OCI-LY1 (cell line): ENCODE results near the gene HTRA3.

Experiments used
- H2AFZ ChIP-seq: fragments of 200-600 bp; sonication (generic), shearing (Covaris generic); 2 replicates; pipeline ENCODE4 v1.6.0; 2014; ENCODE audit warnings: antibody characterized with exemption, mild to moderate bottlenecking, low read length
- H3F3A ChIP-seq: fragments of 200-600 bp; sonication (generic), shearing (Covaris generic); 2 replicates; pipeline ENCODE4 v1.6.0; 2014; ENCODE audit warnings: mild to moderate bottlenecking, antibody characterized with exemption, low read length, moderate library complexity; ENCODE audit not compliant: insufficient read depth
- H3K27ac ChIP-seq: fragments of 200-600 bp; sonication (generic); 2 replicates; pipeline ENCODE4 v1.5.1; 2014; ENCODE audit warnings: low read length, mixed run types, mild to moderate bottlenecking, low read depth; ENCODE audit not compliant: poor library complexity, severe bottlenecking
- H3K27me3 ChIP-seq: fragments of 200-600 bp; sonication (generic); 2 replicates; pipeline ENCODE4 v1.6.0; 2014; ENCODE audit warnings: antibody characterized with exemption, mild to moderate bottlenecking, low read length, moderate library complexity; ENCODE audit not compliant: insufficient read depth
- H3K36me3 ChIP-seq: fragments of 200-600 bp; sonication (generic); 2 replicates; pipeline ENCODE4 v1.6.1; 2014; ENCODE audit warnings: mild to moderate bottlenecking, antibody characterized with exemption, low read length, moderate library complexity, mixed read lengths; ENCODE audit not compliant: insufficient read depth
- H3K4me1 ChIP-seq: fragments of 200-600 bp; sonication (generic); 2 replicates; pipeline ENCODE4 v1.5.1; 2014; ENCODE audit warnings: mild to moderate bottlenecking, low read length, moderate library complexity; ENCODE audit not compliant: insufficient read depth, severe bottlenecking
- H3K4me2 ChIP-seq: fragments of 200-600 bp; sonication (generic), shearing (Covaris generic); 2 replicates; pipeline ENCODE4 v1.6.1; 2014; ENCODE audit warnings: low read length
- H3K4me3 ChIP-seq: fragments of 200-600 bp; sonication (generic); 2 replicates; pipeline ENCODE4 v1.5.1; 2014; ENCODE audit warnings: low read length, low read depth, mild to moderate bottlenecking, mixed read lengths; ENCODE audit not compliant: poor library complexity, severe bottlenecking
- H3K79me2 ChIP-seq: fragments of 200-600 bp; shearing (Covaris generic); 2 replicates; pipeline ENCODE4 v1.6.1; 2016; ENCODE audit warnings: mixed run types, low read length, mixed read lengths; ENCODE audit not compliant: insufficient read depth
- H3K9ac ChIP-seq: fragments of 200-600 bp; sonication (generic), shearing (Covaris generic); 2 replicates; pipeline ENCODE4 v1.6.1; 2014; ENCODE audit warnings: mild to moderate bottlenecking, low read length, mixed read lengths
- H3K9me2 ChIP-seq: fragments of 200-600 bp; sonication (generic), shearing (Covaris generic); 2 replicates; pipeline ENCODE4 v1.6.1; 2014; ENCODE audit warnings: low read depth, mild to moderate bottlenecking, low read length, mixed read lengths
- H3K9me3 ChIP-seq: fragments of 200-600 bp; shearing (Covaris generic); 2 replicates; pipeline ENCODE4 v1.6.1; 2014; ENCODE audit warnings: low read length, mixed read lengths
- H4K20me1 ChIP-seq: fragments of 200-600 bp; sonication (generic), shearing (Covaris generic); 2 replicates; pipeline ENCODE4 v1.6.0; 2016; ENCODE audit warnings: mild to moderate bottlenecking, low read length; ENCODE audit not compliant: insufficient read depth
- CTCF ChIP-seq: fragments of 200-600 bp; sonication (generic), shearing (Covaris generic); IDR thresholded peaks from 2 replicates; pipeline ENCODE4 v1.5.1; 2017; ENCODE audit warnings: mild to moderate bottlenecking, antibody characterized with exemption, low read length, moderate library complexity, mixed read lengths
- EZH2 ChIP-seq: fragments of 200-600 bp; sonication (generic), shearing (Covaris generic); IDR thresholded peaks from 2 replicates; pipeline ENCODE4 v1.8.0; 2017; ENCODE audit warnings: borderline replicate concordance, mixed run types, mild to moderate bottlenecking, antibody characterized with exemption, low read length, moderate library complexity, mixed read lengths

The HTRA3 gene

GRCh38 chr4:8224975-8225625, 44.5 kb upstream of the HTRA3 start:
- H3K9me2 ChIP-seq, result no peaks in the 10 kb centered on the region
- H3K9ac ChIP-seq, result no peak overlapping the region
- no peaks in the 10 kb centered on the region for H3F3A ChIP-seq
- H3K27ac ChIP-seq, result no peak overlapping the region
- no peak overlapping the region for H3K4me2 ChIP-seq
- H4K20me1 ChIP-seq, result no peaks in the 10 kb centered on the region
- 0 out of 2 replicates have a peak, but pooled peaks cover under 1% of the 10 kb centered on the region for H3K36me3 ChIP-seq
- no peak overlapping the region for H3K4me3 ChIP-seq
- no peaks in the 10 kb centered on the region for H3K27me3 ChIP-seq
- peaks cover 7% of the 10 kb centered on the region for H3K79me2 ChIP-seq
- H3K4me1 ChIP-seq, result peaks cover 18% of the 10 kb centered on the region
- no peak for TF ChIP-seq EZH2
- TF ChIP-seq CTCF, result no peak
- no peaks in the 10 kb centered on the region for H3K9me3 ChIP-seq
- H2AFZ ChIP-seq, result no peak overlapping the region

DNA sequence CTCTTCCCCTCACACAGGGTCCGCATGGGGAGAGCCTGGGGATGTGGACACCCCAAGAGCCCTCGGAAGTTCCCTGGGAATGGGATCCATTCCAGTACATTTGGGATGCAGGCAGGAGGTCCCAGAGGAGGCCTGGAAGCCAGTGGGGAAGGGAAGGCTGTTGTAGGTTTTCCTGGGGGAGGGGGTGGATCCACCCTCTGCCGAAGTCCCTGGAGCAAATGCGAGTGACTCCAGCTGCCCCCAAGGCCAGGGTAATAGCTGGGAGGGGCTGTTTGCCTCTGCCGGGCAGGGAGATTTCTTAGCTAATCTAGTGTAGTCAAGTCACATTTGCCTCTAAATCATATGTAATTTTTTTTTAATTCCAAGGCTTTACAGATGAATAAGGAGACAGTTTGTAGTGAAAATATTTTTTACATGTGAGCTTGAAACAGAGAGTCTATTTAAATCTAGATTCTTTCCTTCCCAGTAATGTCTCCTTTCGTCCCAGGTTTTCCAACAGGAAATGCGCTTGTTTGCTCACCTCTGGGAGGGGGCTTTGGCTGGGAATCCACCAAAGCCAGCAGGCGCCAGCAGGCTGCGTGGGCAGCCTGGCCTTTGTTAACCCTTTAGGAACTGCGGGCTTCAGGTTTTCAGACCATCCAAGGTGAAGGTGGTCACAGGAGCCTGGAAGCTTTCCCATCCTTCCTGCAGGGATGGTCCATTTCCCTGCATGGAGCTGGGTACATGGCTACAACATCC, 43.7 kb upstream of the HTRA3 start:
- no peak overlapping the region for H3K4me2 ChIP-seq

DNA sequence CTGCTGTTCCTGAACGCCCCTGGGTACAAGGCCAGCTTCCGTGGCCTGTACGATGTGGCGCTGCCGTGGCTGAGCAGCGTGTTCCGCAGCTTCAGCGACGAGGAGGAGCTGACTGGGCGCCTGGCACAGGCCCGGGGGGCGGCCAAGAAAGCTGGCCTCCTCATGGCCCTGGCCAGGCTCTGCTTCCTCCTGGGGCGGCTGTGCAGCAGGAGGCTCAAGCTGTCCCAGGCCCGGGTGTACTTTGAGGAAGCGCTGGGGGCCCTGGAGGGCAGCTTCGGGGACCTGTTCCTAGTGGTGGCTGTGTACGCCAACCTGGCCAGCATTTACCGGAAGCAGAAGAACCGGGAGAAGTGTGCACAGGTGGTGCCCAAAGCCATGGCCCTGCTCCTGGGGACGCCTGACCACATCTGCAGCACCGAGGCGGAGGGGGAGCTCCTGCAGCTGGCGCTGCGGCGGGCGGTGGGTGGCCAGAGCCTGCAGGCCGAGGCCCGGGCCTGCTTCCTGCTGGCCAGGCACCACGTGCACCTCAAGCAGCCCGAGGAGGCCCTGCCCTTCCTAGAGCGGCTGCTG, 42.3 kb upstream of the HTRA3 start:
- TF ChIP-seq CTCF (no peak), EZH2 (no peak)
- H3K4me1 ChIP-seq, result peaks cover 34% of the 10 kb centered on the region
- H3K27ac ChIP-seq, result peak overlapping the region; percentile 98
- H3K9me3 ChIP-seq, result no peaks in the 10 kb centered on the region
- H3K9me2 ChIP-seq, result no peaks in the 10 kb centered on the region
- no peaks in the 10 kb centered on the region for H4K20me1 ChIP-seq
- H3K4me2 ChIP-seq, result no peak overlapping the region; the same call in 1 of the 2 replicates
- no peaks in the 10 kb centered on the region for H3K27me3 ChIP-seq
- peaks cover 8% of the 10 kb centered on the region for H3K36me3 ChIP-seq
- peaks cover 18% of the 10 kb centered on the region for H3K79me2 ChIP-seq
- H3F3A ChIP-seq, result no peaks in the 10 kb centered on the region
- no peak overlapping the region for H3K4me3 ChIP-seq
- H2AFZ ChIP-seq, result no peak overlapping the region
- H3K9ac ChIP-seq, result no peak overlapping the region; the same call in 1 of the 2 replicates

More for the DNA sequence above, 43.7 kb upstream of the HTRA3 start:
- H2AFZ ChIP-seq, result no peak overlapping the region
- no peak overlapping the region for H3K27ac ChIP-seq
- no peaks in the 10 kb centered on the region for H3K9me3 ChIP-seq
- H3K9me2 ChIP-seq, result no peaks in the 10 kb centered on the region
- no peak overlapping the region for H3K9ac ChIP-seq
- H3K79me2 ChIP-seq, result peaks cover 13% of the 10 kb centered on the region
- H3K4me1 ChIP-seq, result peaks cover 24% of the 10 kb centered on the region
- H3K27me3 ChIP-seq, result no peaks in the 10 kb centered on the region
- H3F3A ChIP-seq, result no peaks in the 10 kb centered on the region
- H3K36me3 ChIP-seq, result 0 out of 2 replicates have a peak, but pooled peaks cover 1% of the 10 kb centered on the region
- no peak overlapping the region for H3K4me3 ChIP-seq
- TF ChIP-seq CTCF (no peak), EZH2 (no peak)
- no peaks in the 10 kb centered on the region for H4K20me1 ChIP-seq
